GM19239 (cell line): ENCODE measurements around the gene ZNF584.

Experiments
- DNase-seq: peaks from one replicate; pipeline ENCODE4 v3.0.0; 2011; ENCODE audit warnings: low spot score; ENCODE audit not compliant: insufficient read length
- FAIRE-seq: peaks from 2 replicates; lab custom pipeline; 2011; peaks lifted over from hg19 to GRCh38; lab: Jason Lieb, UNC

ZNF584 gene

DNA sequence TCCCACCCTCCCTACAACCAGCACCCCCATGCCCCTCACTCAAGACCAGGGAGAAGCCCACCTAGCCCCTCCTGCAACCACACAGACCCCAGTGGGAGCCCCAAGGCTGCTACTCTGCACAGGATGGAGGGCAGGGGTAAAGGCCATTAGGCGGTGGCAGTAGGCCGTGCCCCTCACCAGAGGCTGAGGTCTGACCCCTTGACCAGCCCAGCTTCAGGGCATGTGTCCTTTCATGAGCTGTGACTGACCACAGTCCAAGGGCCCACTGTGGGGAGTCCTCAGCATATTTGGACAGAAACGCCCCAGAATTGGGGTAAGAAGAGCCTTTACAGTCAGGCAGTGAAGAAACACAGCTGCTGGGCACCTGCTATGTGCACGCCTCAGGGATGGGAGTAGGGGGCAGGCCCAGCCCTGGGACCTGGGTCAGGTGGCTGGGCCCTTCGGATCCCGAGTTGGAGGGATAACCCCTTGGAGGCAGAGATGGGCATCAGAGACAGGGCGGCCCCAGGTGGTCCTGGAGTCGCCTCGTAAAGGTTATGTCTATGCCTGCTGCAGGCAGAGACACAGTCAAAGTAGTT lies 23.0 kb upstream of the ZNF584 start:
- FAIRE-seq (no peak), DNase-seq (no peak)

DNA sequence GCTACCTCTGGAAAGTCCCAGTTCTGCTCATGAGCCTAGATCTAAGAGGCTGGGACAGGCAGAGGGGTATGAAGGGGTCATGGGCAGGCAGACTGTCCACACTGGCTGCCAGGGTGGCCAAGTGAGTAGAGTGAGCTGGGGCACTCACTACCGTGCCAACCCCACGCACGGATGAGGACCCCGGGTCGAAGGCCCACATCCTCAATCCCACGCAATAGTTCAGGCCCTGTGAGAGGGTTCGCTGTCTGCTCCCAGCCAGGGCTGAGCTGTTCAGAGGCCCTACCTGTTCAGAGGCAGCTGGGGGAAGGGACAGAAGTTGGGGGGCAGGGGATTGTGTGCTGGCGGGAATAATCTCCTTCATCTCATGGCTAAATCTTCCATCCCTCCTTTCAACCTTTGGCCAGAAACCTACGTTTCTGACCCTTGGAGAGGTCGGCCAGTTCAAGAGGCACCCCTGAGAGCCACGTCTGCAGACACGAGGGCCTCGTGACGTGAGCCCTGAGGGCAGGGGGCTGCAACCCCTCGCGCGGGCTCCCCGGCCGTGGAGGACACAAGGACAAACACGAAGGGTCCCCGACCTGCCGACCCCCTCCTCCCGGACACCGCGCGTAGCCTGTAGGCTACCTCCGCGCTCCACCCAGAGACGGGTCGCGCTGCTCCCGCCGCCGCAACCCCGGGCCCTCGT lies 22.4 kb upstream of the ZNF584 start:
- DNase-seq (no peak), FAIRE-seq (no peak)

DNA sequence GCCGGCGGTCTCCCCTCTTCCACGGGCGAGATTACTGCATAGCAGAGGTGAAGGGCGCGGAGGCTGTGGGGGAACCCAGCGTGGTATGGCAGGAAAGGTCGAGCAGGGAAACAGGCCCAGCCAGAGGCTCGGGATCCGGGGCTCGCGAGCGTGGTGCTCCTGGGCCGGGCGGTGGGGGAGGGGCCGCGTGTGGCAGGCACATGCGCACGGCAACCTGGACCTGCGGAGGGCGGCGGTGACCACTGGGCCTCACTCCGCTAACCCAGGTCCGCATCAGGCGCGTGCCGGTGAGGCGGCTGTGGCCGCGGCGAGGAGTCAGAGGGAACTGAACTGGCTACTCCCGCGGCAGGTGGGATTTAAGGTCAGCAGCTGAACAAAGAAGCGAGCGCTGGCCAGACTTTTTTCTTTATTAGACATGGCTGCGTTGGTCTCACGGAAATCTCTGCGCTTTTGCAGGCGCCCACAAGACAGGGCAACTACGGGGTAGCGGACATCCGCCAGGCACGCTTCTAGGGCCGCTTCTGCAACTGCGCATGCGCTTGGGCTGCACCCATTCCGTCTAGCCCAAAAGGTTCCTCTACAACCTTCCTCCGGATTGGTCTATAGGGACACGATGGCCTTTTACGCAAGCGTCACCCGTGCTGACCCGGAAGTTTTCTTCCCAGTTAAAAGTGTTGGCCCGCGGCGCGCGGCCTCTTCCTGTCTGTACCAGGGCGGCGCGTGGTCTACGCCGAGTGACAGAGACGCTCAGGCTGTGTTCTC lies 21.7 kb upstream of the ZNF584 start, which contains the start of gene RPS5:
Gene RPS5, plus strand, starts transcription at position 694 of the 762 bp plus-strand sequence. CDS start 869 bp downstream, outside the sequence.
- FAIRE-seq (peak; percentile 96), DNase-seq (peak; percentile 99)

DNA sequence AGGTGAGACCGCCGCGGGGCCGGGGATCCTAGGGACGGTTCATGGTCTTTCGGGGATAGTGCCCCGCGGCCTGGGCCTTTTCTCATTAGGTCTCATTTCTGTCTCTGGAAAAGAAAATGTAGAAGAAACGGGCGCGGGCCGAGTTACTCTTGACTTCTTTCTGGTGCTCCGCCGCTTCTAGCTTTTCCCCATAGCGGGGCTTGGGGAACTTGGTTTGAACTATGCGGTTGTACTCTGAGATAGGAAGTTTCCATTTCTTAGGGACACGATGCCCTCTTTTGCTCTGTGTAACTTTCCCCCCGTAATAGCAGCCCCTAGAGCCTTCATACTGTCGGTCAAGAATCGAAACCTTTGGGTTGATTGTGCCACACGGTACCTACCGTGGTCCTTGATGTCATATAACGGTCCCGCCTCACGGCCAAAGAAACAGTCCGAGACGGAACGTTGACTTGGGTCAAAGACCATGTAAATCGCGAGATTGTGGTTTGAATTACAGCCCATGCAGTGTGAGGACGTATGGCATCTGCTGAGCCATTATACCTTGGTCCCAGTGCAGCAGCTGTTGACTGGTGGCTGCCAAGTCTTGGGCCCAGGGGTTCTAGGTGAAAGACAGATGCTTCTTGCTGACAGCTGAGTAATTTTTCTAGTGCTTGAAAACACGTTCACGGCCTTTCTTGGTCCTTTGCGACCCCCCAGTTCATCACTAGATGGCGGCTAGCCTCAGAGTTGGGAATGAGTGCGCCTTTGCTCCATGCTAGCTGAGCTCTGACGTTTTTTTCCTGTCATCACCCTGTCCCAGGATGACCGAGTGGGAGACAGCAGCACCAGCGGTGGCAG lies 20.9 kb upstream of the ZNF584 start:
- DNase-seq (no peak), FAIRE-seq (no peak)

DNA sequence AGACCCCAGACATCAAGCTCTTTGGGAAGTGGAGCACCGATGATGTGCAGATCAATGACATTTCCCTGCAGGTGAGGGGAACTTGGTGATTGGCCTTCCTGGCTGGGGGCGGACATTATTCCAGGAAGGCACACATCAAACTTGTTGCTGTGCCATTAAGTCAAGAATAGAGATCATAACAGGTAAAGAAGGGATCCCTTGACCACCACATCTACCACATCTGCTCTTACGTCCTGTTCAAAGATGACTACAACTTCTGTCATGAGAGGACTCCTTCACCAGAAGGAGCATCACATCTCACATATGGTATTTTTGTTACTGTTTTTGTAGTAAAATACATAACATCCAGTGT lies 20.3 kb upstream of the ZNF584 start:
- FAIRE-seq = no peak
- no peak for DNase-seq

DNA sequence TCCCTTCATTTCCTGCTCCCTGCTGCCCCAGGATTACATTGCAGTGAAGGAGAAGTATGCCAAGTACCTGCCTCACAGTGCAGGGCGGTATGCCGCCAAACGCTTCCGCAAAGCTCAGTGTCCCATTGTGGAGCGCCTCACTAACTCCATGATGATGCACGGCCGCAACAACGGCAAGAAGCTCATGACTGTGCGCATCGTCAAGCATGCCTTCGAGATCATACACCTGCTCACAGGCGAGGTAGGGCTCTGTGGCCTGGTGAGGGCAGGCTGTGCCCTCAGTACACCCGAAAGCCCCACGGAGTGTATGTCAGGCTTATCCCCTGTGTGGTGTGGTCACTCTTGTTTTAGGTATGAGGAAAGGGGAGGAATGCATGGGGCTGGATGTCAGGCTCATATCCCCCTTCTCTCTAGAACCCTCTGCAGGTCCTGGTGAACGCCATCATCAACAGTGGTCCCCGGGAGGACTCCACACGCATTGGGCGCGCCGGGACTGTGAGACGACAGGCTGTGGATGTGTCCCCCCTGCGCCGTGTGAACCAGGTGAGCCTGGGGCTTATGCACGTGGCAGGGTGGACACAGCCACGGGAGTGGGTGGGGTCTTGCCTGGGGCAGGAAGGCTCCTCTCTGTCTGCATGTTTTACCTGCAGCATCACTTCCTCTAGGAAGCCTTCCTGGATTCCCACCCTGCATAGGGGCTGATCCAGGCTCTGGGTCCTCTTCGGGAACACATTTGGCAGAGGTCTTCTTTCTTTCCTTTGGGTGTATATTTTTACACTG lies 15.3 kb upstream of the ZNF584 start:
- FAIRE-seq (no peak), DNase-seq (no peak)

DNA sequence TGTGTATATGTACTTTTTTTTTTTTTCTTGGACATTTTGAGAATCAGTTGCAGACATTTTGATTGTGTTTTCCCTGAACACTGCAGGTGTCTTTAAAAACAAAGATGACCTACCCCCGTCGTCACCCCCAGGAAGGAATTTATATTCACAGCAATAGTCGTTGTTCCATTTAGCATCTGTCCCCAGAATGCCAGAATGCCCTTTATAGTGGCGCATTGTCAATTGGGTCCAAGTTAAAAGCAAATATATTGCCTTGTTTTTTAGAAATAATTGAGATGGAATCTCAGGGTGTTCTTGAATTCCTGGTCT lies 14.8 kb upstream of the ZNF584 start:
- DNase-seq = no peak
- FAIRE-seq = no peak

DNA sequence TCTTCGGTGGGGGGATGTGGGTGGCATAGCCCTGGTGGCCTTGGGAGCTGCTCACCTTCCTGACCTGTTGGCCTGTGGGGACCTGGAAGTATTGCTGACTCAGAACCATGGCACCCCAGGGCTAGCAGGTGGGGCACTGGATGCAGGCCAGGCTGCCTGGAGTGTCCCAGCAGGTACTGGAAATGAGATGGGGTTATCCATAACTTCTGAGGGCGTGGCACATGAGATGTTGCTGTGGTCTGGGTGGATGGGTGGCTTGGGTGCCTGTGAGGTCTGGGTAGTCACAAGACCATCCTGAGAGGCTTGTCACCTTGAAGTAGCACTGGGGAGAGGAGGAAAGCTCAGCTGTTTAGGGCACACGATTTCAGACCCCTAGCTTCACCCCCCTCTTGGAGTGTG lies 13.6 kb upstream of the ZNF584 start:
- DNase-seq (no peak), FAIRE-seq (no peak)

DNA sequence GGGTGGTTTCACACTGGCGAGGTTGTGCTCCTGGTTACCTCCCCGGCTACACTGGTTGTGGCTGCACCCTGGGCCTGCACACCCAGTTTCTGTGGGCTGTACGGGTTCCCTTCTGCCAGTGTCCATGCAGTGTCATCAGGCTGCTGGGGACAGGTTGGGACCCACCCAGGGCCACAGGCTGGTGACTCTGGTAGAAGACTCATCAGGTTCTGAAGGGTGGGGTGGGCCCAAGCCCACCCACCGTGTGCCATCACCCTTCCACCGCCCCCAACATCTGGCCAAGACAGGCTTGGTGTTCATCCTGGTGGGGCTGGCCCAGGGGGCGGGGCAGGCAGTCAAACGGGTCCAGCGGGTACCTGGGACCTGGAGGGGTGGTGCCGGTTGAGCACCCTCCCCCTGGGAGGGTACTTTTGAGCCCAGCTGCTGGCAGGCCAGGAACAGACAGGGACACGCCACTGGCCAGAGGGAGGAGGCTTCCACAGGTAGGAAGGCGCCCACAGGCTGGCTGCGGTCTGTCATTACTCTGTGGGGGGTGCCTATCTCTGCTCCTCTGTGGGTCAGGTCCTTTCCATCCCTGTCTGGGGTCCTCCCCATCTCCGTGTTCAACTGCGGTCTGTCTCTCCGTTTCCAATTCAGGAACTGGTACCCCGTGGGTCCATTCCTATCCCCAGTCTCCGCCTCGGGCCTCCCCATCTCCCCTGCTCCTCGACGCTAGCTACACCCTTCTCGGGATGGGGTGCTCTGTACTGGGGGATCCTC lies 13.1 kb upstream of the ZNF584 start, which contains the start of gene RNF225:
Gene RNF225, plus strand, starts transcription at position 437 of the 759 bp plus-strand sequence. CDS start 434 bp downstream, outside the sequence.
- FAIRE-seq (no peak), DNase-seq (no peak)

DNA sequence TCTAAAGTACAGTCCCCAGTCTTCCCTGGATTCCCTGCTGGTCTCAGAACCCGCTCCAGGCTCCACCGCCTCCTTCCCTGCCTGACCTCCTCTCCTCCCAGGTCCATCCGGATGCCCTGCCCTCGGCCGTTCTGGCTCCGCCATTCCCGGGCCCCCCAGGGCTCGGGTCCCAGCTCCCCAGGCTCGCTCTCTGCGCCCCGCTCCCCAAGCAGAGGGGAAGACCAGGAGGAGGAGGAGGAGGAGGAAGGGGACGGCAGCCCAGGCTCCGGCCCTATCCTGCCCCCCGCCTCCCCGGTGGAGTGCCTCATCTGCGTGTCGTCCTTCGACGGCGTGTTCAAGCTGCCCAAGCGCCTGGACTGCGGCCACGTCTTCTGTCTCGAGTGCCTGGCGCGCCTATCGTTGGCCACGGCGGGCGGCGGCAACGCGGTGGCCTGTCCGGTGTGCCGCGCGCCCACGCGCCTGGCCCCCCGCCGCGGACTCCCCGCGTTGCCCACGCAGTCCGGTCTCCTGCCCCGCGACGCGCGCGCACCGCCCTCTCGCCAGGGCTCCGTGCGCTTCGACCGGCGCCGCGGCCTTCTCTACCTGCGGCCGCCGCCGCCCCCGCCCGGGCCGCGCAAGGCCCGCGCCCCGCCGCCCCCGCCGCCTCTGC lies 12.3 kb upstream of the ZNF584 start:
- no peak for DNase-seq
- no peak for FAIRE-seq

DNA sequence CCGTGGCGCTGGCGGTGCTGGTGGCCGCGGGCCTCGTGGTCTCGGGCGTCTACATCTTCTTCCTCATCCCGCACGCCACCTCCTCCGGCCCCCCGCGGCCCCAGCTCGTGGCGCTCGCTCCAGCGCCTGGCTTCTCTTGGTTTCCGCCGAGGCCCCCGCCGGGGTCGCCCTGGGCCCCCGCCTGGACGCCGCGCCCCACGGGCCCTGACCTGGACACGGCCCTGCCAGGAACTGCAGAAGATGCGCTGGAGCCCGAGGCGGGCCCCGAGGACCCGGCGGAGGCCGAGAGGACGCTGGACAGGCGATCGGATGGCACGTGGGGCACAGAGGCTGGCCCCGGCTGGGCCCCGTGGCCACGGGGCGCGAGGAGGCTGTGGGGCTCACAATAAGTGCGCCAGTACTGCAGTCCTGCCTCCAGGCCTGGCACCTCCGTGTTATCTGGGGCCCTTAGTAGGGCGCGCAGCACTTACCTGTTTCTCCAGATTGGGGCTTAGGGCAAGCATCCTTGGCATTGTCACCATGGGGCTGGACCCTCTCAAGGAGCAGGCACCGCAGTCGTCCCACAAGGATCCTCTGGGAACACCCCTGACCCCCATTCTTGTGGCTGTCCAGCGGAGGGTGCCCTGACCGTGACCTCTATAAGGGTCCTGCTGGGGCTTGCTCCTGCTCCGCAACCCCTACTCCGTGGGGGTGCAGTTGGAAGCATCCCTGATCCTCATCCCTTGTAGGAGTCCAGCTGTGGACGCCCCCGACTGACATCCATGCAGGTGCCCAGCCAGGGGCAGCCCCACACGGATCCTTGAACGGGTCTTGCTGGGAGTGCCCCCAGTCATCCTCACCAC lies 11.5 kb upstream of the ZNF584 start:
- no peak for DNase-seq
- FAIRE-seq = no peak

DNA sequence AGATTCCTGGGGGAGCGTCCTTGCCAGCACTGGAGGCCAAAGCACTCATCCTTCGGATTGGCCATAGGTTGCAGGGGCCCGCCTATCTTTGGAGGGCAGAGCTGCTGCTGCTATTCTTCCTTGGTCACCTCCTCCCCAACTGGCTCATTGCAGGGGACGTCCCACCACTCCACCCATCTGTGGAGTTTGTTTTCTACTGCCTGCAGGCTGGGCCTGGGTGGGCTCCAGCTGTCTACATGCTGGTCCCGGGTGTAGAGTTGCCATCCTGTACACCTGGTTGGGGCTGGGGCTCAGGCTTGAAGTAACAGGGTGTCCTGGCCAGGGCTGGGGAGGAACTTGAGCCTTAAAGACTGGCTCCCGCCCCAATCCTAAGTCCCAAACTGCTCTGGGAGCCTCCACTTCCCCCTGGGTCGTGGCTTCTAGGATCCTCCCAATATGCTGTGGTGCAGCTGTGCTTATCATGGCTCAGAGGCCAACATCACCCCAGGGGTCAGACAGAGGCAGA lies 10.9 kb upstream of the ZNF584 start:
- DNase-seq (no peak), FAIRE-seq (no peak)

DNA sequence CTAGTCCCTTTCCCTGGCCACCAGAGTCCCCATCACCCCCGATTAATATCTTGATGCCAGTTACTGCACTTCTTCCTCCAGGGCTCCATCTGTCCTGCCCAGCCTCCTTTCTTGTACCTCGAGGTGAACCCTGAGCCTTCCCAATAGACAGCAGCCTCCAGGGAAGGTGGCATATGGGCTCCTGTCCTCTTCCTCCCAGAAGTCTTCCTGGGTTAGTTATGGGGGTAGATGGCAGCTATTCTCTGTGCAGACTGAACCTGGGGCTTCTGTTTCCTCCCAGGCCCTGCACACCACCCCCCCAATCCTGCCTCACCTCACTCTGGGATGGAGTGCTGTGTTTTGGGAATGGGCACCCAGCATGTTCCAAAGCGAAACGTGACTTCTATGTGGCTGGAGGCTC lies 10.4 kb upstream of the ZNF584 start:
- DNase-seq (no peak), FAIRE-seq (no peak)

DNA sequence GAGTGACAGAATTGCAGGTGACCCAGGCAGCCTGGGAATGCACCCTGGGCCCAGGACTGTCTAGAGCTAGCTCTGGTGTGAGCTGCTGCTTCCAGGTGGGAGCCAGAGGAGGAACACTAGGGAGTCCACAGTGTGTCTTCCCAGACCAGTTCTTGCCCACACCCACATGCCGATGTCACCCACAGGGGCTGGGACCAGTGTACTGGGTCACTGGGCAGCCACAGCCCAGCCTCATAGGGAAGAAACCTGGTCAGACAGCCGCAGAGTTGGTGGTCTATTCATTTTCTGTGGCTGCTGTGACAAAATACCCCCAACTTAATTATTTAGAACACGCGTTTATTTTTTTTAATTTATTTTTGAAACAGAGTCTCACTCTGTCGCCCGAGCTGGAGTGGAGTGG lies 9.9 kb upstream of the ZNF584 start:
- DNase-seq = no peak
- no peak for FAIRE-seq

DNA sequence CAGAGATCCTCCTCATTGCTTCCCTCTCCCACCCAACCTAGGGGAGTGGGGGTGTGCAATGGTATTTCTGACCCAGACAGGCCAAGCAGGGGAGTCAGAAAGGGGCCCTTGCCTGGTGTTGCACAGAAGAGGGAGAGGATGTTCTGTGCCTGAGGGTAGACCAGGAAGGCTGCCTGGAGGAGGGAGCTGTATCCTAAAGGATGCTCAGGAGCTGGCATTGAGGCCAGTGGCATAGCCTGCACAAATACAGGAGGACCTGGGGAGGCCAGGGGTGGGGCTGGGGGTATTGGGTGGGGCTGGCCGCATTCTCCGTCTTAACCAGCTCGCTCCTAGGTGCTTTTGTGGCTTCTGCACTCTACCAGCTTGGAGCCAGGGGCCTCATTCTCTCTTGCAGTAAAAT lies 8.5 kb upstream of the ZNF584 start:
- no peak for FAIRE-seq
- DNase-seq = no peak

DNA sequence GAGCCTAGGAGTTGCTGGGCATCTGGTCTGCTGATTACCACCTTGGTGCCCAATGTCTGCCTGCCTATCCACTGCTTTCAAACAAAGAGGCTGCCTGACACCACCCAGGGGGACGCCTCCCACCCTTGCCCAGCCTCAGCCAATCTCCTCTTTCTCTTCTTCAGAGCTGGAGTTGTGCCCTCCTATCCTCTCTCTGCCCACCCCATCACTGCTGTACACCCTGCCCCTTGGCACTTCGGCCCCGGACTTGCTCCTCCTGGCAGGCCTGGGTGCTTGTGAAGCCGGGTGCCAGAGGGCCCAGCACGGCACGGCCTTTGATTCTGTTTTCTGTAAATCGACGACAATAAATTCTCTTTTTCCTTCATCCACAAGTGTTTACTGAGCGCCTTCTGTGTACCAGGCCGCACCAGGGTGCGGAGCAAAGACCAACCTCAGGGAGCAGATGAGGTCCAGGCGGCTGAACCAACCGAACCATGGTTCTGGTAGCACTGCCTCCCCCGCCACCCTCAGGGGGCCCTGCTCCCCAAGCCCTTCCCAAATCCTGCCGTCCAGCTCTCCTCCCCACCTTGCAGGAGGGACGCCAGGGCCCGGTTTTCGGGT lies 8.0 kb upstream of the ZNF584 start:
- no peak for FAIRE-seq
- DNase-seq = no peak
